Measurements from ENCODE around the gene TUBB4A.

Gene TUBB4A

GRCh38 chr19:6480848-6481415 is 21.2 kb downstream of the TUBB4A start:
- TF ChIP-seq USF1 (IDR thresholded peaks at IDR 0.05) = no peak
- TF ChIP-seq FOXM1 (IDR thresholded peaks at IDR 0.05; ENCODE audit: borderline replicate concordance, low read depth) = no peak
- no peak for TF ChIP-seq REST (IDR thresholded peaks at IDR 0.05; ENCODE audit: low read depth)
- TF ChIP-seq TCF12 (IDR thresholded peaks at IDR 0.05; ENCODE audit: low read depth) = no peak
- TF ChIP-seq NFIC (IDR thresholded peaks at IDR 0.05) = no peak
- no peak for TF ChIP-seq TEAD4 (IDR thresholded peaks at IDR 0.05)
- TF ChIP-seq MAX (IDR thresholded peaks at IDR 0.05) = no peak
- no peak for TF ChIP-seq YY1 (IDR thresholded peaks at IDR 0.05; ENCODE audit: low read depth)
- TF ChIP-seq TAF1 (IDR thresholded peaks at IDR 0.05; ENCODE audit: low read depth) = no peak

GRCh38 chr19:6479836-6480398 is 22.2 kb downstream of the TUBB4A start:
- no peak for TF ChIP-seq TEAD4 (IDR thresholded peaks at IDR 0.05)
- TF ChIP-seq MAX (IDR thresholded peaks at IDR 0.05) = no peak
- no peak for TF ChIP-seq ZBTB7A (IDR thresholded peaks at IDR 0.05; ENCODE audit: low read depth)
- TF ChIP-seq FOXM1 (IDR thresholded peaks at IDR 0.05; ENCODE audit: borderline replicate concordance, low read depth) = no peak
- no peak for TF ChIP-seq TAF1 (IDR thresholded peaks at IDR 0.05; ENCODE audit: low read depth)
- no peak for TF ChIP-seq USF1 (IDR thresholded peaks at IDR 0.05)
- no peak for TF ChIP-seq EGR1 (IDR thresholded peaks at IDR 0.05)
- TF ChIP-seq NFIC (IDR thresholded peaks at IDR 0.05) = no peak
- TF ChIP-seq REST (IDR thresholded peaks at IDR 0.05; ENCODE audit: low read depth) = no peak
- TF ChIP-seq CREB1 (IDR thresholded peaks at IDR 0.05; ENCODE audit: low read depth) = no peak
- TF ChIP-seq TCF12 (IDR thresholded peaks at IDR 0.05; ENCODE audit: low read depth) = no peak
- TF ChIP-seq YY1 (IDR thresholded peaks at IDR 0.05; ENCODE audit: low read depth) = no peak

GRCh38 chr19:6478815-6479214 is 23.3 kb downstream of the TUBB4A start:
- TF ChIP-seq CREB1 (IDR thresholded peaks at IDR 0.05; ENCODE audit: low read depth) (no peak), CEBPB (IDR thresholded peaks at IDR 0.05) (no peak), TEAD4 (IDR thresholded peaks at IDR 0.05) (no peak), RAD21 (IDR thresholded peaks at IDR 0.05; ENCODE audit: low read depth) (no peak), USF1 (IDR thresholded peaks at IDR 0.05) (no peak), EP300 (IDR thresholded peaks at IDR 0.05; ENCODE audit: borderline replicate concordance) (no peak), FOXM1 (IDR thresholded peaks at IDR 0.05; ENCODE audit: borderline replicate concordance, low read depth) (no peak), NFIC (IDR thresholded peaks at IDR 0.05) (no peak), REST (IDR thresholded peaks at IDR 0.05; ENCODE audit: low read depth) (no peak), EGR1 (IDR thresholded peaks at IDR 0.05) (no peak), MAX (IDR thresholded peaks at IDR 0.05) (no peak), TCF12 (IDR thresholded peaks at IDR 0.05; ENCODE audit: low read depth) (no peak), ZBTB7A (IDR thresholded peaks at IDR 0.05; ENCODE audit: low read depth) (no peak), TAF1 (IDR thresholded peaks at IDR 0.05; ENCODE audit: low read depth) (no peak), YY1 (IDR thresholded peaks at IDR 0.05; ENCODE audit: low read depth) (no peak)
